GM19372 (cell line): ENCODE results near the gene LCLAT1.
"Not testable (repeated sequence)": the region's sequence is repeated elsewhere in the genome, so short reads cannot be mapped to it uniquely, and the experiment has no call there.

Source experiments
- ATAC-seq: cut with Tn5 transposase; IDR thresholded peaks from one replicate; pipeline ENCODE4 v1.9.1; 2021; ENCODE audit warnings: mild to moderate bottlenecking, low read depth, moderate library complexity; ENCODE audit not compliant: unreplicated experiment

Gene LCLAT1

DNA sequence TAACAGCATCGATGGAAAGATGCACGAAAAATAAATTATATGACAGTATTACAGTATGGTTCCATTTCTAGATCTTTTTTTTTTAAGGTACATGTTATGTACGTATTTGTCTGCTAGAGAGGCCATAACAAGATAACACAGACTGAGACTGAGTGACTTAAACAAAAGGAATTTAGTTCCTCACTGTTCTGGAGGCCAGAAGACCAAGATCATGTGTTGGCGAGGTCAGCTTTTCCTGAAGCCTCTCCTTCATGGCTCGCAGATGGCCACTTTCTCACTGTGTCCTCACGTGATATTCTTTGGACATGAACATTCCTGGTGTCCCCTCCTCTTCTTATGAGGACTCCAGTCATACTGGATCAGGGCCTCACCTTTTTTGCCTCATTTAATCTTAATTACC, 182.8 kb downstream of the LCLAT1 start:
- no peak for ATAC-seq

DNA sequence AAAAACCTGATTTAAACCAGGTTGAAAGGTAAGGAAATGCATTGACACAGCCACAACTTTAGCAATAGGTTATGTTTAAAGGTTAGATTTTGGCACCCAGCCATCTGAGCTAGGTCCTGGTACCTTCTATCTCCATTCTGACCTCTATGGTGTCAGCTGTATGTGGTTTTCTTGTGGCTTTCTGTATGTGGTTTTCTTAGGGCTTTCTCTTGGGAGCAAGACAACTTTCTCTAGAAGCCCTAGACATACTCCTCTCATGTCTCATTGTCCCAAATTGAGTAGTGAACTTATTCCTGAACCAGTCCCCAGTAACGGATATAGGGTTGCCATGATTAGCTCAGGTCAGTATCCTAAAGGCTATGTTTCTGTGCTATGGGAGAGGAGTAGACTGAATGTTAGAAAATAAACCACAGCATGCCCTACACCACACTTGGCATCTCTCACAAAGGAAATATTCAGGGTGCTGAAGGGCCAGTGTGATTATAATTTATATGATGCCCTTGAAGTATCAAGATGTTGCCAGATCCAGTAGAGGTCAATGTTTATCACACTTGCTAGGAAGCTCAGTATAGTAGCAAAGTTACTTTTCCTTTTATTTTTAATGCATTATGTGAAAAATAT, 184.1 kb downstream of the LCLAT1 start:
- no peak for ATAC-seq

DNA sequence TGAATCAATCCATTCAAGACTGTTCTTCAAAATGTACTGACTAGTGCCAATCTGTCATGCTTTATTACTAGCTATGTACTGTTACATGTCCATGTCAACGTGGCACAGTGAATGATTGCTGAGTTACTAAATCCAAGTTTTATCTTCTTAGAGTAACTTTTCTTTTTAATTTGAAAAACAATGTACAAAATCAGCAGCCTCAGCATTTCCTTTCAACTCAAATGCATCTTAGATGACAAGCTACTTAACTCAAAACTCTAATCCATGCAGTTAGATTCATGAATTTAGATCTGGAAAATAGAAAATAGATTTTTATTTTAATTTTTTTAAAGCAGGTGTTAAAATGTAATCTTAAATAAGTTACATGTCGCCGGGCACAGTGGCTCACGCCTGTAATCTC, 186.0 kb downstream of the LCLAT1 start:
- no peak for ATAC-seq

DNA sequence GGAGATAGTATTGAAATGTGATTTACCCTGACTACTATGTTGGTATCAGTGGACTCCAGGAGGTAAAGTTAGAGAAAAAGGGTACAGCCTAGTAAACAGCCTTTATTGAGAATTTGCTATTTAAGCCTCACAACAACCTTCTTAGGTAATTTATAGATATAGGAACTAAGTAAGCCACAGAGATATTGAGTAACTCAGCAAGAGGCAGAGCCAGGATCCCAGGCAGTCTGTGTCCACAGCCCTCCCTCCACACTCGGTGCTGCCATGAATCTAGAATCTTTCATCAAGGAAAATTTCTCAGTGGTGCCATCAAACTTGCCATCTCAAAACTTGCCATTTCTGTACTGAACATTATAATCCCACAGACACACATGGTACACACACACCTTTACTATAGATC, 189.3 kb downstream of the LCLAT1 start:
- ATAC-seq: no peak

DNA sequence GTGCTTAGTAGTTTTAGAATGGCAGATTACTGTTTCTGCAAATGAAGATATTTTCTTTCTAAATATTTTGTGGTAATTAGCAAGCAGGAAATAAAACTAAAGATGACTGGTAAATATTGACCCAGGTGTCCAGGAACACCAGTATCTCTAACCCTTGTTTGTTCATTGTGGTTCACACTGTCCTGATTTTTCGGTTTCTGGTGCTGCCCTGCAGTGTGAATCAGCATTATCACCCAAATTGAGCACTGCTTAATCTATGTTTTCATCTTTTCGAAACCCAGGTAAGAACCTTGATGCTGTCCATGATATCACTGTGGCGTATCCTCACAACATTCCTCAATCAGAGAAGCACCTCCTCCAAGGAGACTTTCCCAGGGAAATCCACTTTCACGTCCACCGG, 192.8 kb downstream of the LCLAT1 start:
- ATAC-seq: no peak

DNA sequence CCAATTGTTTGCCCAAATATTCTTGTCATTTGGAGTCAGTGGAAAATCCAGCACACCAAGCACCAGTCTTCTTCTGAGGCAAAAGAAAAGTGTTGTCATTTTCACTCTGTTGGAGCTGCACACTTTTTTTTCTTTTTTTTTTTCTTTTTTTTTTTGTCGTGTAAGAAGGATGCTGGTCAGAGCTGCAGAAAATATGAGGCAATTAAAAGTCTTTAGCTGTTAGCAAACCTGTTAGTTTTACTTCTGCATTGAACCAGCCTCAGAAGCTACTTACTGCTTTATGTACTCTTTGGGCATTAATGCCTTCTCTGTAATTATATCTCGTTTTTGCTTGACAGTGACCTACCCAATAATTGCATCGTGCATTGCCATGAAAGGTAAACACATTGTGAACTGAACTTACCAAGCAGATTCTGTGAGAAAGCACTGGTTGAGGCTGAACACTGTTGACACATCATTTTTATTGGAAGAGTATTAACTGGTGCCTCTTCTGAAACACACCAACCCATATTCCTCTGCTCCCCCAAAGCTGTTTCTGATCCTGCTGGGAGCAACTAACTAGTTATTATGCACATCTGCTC, 194.8 kb downstream of the LCLAT1 start:
- ATAC-seq: no peak

DNA sequence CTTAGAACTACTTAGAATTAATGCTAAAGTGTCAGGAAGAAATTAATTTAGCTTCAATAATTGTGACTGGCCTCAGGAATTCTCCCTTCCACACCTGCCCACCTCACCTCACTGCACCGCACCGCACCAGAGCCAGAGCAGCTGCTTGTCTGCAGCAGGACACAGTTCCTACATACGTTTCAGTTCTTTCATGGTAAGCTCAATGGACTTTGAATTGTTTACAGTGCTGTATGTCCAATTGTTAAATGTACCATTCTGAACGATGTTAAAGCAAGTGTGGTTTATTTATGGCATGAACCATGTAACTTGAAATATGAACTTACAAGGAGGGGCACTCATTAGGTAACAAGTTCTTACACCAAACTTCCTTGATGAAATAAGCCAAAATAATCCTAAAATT, 196.0 kb downstream of the LCLAT1 start:
- ATAC-seq: not testable (repeated sequence)

DNA sequence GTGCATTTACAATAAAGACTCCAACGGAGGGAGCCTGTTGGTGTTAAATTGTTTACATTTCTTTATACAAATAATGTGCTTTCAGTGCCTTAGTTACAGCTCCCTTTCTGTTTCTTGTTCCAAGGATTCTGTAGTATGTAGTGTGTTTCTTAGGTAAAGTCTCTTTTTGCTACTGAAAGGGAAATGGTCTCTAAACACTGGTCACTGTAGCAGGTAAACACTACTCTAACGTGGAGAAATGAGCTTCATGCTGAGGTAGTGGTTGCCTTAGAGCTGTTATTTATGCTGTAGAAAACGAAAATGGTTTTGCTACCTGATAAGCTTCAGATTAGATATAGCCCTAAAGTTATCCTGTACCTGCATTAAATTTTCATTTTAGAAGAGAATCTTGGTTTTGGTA, 196.6 kb downstream of the LCLAT1 start:
- no peak for ATAC-seq

DNA sequence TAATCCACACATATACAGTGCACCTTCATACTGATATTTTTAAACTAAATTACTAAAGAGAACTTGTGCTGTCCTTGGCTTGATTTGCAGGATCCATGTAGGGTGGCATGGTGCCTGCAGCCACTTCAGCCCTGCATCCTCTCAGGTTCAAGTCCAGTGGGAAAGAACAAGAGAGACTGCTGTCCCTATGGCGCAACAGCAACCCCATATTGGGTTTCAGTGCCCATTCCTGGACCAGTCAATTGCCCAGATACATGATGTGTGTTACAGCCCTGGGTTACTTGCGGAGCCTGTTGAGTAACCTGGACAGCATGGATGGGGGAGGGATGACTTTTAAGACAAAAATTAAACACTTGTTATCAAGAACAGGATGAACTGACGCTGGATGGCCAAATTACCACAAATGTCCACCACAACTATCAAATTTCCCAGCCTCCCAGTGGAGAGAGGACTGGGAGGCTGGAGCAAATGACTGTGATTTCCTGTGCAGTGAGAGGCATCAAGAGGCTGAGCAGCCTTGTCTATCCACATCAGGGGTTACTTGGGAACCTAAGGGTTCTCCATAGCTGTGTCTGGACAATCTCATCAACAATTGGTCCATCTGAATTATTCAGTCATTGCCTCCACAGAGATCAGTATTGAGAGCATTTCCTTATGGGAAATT, 198.2 kb downstream of the LCLAT1 start:
- ATAC-seq: no peak

DNA sequence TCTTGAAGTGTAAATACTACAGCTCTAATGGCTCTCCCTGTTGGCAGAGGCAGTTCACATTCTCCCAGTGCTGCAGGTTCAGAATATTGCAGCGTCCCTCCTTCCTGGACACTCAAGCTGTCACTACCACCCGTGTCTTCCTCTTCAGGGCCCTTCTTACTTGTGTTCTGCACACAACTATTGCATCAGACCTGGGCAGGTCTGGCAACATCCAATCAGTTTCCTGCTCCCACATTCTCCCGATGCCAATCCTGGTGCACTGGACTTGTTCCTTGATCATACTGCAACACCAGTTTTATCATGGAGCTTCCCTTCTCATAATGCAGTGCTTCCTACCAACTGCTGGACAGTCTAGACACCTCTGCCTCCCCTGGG, 198.7 kb downstream of the LCLAT1 start:
- ATAC-seq: no peak

DNA sequence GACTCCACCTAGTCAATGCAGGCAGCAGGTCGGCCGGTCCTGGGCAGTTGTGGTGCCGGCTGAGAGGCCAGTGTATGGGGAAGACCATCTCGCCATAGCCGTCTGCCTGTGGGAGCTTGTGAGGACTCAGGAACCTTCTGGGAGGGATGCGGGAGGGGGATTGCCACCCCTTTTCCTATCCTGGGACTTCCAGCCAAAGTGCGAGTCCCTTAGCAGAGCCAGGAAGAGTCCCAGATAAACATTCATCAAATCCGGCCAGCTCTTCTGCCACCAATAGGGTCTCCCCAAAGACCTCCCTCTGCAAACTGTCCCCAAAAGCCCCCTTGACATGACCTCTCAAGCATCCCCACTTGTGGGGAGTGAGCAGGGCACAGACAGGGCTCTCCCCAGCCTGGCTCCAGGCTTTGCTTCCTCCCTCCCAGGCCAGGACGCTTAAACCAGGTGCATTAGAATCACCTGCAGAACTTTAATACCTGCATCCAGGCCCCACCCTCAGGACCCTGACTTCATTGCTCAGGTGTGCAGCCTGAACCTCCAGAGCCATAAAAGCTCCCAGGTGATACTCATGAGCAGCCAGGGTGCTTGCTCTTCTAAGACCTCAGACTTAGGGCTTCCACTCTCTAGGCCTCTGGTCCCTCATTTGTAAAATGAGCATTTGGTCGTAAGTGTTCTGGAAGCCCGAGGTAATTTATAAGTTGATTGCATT, 200.9 kb downstream of the LCLAT1 start:
- no peak for ATAC-seq

DNA sequence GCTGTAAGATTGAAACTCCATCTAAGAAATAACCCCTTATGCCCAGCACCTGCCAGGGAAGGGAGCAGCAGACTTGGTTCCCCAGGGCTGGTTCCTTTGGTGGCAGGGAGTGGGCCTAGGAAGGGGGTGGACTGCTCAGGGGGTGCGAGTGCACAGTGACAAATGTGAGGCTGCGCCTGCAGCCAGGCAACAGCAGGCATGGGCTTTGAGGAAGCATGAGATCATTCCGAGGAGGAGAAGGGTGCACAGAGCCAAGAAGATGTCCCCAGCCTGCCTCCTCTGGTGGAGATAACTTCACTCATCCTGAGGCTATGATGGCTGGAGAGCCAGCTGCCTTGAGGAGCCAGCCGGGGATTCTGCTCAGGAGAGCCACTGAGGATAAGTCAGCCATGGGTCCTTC, 202.2 kb downstream of the LCLAT1 start:
- ATAC-seq: no peak

DNA sequence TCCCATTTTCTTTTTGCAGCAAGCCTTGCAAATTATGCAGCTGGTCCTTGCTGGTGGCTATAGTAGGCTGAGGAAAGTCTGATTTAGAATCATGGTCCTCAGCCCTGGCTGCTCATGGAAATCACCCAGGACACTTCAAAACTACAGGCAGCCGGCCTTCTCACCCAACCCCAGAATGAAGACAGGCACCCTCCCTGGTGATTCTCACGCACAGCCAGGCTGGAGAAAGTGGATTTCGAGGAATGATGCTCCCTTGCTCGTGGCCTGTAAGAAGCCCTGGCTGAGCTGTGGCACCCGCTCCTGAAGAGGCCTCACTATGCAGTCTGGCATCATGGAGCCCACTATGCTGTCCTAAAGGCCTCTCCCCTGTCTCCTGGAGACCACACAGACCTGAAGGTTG, 202.8 kb downstream of the LCLAT1 start:
- no peak for ATAC-seq

DNA sequence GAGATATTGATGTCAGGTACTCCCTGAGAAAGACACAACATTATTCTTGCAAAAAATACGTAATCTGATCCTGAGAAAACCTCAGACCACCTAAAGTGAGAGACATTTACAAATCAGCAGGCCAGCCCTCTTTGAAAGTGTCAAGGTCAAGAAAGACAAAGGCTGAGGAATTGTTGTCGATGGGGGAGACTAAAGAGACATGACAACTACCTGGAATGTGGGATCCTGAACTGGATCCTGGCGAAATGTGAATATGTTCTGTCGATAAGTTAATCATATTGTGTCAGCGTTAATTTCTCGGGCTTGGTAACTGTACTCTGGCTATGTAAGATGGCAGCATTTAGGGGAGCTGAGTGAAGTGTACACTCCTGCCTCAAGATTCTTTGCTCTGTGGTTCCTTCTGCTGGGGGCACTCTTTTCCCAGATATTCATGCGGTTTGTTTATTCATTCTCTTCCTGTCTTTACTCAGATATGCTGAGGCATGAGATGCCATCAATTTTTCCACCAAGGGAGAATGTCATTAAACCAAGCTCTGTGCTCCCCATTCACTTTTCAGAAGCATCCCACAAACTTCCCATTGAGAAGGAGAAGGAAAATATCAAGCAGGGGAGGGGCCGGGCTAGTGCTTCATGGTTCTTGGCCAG, 205.3 kb downstream of the LCLAT1 start:
- no peak for ATAC-seq

DNA sequence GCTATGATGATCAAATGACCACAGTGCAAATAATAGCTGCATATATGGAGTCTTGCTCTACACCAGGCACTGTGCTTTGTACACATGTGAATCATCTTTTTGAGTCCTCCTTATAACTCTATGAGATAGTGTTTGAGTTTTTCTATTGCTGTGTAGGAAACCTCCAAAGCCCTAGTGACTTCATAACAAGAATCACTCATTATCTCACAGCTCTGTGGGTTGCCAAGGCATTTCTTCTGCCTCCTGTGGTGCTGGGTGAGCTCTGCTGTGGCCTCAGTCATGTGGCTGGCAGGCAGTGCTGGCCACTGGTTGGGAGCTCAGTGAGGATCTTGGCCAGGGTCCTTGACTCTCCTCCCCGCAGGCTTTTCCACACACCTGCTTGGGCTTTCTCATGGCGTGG, 206.8 kb downstream of the LCLAT1 start:
- no peak for ATAC-seq

DNA sequence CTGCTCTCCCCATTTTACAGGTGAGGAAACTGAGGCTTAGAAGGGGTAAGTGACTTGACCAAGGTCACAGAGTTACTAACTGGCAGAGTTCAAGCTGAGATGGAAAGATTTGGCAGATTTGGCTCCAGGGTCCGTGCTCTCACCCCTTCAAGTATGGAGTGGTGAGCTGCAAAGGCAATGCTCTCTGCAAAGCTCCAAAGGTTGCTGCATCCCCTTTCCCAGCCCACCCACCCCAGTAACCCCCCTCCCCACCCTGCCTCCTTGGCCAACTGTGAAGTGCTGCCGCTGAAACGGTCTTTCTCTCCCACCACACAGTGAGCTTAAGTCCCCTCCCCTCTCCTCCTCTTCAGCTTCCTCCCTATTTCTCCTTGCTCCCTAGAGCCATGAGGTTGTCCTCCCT, 207.4 kb downstream of the LCLAT1 start:
- no peak for ATAC-seq

DNA sequence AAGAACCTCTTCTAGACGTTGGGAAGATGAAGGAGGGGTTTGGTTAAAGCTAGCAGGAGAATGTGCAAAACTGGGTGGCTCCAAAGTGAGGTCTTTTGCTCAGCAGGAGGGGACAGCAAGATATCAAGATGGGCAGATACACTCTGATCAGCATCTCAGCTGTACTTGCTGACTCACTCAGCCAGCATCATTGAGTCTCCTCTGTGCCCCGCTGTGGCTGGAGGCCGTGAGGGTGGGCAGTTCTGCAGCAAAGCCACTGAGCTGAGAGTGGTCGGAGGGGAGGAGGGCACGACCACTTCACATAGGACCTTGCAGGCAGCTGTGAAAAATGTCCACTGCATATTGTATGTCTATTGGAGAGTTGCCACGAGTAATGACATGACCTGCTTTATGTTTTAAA, 208.2 kb downstream of the LCLAT1 start:
- ATAC-seq: no peak

DNA sequence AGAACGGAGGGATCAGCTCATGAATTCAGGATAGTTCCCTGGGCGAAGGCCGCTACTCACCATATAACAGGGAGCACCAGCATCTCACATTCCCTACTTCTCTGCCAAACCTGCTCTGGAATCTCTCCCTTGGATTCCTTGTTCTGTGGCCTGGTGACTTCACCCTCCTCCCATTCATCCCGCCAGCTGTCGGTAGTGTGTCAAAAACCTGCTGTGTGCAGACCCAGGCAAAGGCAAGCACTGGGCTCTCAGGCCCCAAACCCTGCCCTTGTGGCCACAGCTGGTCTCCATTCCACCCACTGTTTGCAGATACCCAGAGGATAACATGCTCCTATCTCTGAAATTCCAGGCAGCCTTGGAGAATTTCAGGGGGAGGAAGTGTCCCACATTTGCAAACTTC, 208.6 kb downstream of the LCLAT1 start:
- ATAC-seq: no peak

DNA sequence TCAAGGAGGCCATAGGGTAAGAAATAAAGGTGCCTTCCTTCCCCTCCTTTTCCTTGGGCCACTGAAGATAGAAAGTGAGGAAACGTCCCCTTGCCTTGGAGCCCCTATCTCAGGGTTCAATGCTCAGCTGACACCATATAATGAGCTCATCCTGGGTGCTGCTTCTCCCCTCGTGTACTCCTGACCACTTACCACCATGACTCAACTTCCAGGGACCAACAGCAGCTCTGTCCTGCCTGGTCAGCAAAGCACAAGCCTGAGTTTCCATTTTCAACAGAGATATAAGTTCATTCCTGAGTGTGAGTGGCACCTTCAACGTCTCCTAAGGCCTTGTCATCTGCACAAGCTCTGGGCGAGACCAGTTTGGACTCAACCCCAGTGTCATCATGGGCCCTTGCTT, 209.0 kb downstream of the LCLAT1 start:
- no peak for ATAC-seq

DNA sequence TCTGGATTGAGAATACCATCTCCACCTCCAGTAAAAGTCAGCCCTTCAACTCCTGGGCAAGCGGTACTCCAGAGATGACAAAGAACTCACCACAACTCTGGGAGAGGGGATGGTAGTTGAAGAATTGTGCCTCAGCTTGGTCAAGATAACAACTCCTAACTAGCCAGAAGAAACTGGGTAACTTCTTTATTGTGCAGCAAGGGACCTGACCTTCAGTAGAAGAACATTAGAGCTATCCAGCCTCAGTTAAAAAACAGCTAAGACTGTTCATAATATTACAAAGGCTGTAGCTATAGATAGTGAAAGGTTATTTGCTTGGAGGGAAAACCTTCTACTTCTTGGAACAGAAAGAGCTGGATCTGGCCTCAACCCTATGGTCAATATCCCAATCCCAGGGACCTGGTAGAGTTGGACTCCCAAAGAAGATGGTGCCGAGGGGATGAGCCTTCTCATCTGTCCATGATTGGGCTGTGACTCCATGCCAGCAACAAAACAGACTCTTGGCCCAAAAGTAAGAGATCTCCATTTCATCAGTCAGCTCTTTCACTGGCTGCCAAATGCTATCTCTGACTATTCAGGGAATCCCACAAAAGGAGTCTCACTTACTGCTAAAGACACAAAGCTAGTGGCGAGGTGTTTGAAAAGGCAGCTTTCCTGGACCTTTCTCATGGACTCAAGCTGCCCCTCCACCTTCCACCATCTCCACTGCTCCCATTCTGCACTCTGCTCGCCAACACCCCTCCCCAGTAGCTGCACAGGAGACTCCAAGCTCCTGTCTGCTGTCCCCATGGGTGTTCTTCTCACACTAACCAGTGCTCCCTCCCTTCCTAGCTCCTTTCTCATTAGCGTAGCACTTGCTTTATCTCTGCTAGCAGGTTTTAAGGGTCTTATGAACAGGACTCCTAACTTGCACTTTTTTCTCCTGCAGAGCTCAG, 214.4 kb downstream of the LCLAT1 start:
- ATAC-seq: no peak
